ENCODE results near the gene TRIM37.

Gene TRIM37

DNA sequence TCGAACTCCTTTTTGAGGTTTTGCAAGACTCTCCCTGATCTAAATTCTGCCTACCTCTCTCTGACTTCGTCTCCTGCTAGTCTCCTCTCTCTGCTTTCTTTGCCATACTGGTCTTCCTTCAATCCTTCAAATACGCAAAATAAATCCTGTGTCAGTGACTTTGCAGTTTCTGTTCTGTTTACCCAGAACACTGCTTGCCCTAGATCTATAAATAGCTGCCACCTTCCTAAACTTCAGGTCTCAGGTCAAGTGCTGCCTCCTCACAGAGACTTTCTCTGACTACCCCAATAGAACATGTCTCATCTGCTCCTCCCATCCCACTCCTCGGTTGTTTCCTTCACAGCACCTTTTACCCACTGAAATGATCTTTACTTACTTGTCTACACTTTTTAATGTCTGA is 78.9 kb downstream of the TRIM37 start:
- DNase-seq = no peak

DNA sequence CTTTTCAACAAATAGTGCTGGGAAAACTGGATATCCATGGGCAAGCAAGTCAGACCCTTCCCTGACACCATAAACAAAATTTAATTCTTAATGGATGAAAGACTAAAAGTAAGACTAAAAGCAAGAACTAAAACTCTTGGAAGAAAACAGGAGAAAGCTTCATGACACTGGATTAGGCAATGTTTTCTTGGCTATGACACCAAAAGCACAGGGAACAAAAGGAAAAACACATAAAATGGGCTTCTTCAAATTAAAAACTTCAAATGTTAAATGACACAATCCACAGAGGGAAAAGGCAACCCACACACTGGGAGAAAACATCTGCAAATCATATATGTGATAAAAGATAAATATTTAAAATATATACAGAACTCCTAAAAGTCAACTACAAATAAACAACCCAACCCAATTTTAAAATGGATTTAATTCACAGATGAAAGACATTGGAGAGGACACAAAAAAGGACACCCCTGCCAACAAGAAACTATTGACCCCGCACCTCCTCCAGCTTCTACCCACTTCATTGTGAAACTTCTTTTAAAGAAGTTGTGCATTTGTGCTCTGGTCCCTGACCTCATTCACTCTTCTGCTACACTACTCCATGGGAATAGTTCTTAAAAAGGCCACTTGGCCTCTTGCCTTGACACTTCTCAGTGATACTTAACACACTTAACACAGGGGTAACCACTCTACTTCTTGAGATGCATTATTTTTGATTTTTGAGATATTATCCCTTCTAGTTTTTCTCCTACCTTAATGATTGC is 80.3 kb downstream of the TRIM37 start:
- DNase-seq = no peak

DNA sequence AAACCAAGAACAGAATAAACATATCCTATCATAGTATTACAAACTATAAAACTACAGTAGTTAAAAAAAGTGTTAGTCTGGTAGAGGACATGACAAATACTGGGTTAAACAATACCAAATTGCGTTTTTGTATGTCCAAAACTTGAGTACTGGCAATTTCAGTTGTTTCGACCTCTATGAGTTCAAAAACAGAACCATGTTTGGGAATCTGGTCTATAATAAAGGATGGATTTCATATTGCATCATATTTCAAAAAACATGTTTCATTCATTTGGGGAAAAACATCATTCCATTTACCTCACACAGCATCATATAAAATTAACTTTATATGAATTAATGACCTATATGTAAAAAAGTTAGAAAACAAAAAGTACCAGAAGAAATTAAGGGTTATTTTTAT is 81.8 kb downstream of the TRIM37 start:
- no peak for DNase-seq

DNA sequence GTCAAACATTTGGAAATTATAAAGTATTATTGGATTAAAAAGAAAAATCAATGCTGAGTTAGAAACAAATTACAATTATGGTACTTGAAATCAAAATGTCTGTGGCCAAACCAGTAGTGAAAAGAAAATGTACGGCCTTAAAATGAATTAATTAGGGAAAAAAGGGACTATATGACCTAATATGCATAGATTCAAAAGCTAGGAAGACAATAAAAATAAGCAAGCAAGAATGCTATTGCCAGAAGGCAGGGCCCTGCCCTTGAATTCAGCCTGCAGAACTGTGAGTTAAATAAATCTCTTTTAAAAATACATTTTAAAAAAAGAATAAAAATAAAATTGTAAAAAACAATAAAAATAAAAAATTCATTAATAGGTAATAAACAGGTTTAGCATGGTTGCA is 88.7 kb downstream of the TRIM37 start:
- no peak for DNase-seq

DNA sequence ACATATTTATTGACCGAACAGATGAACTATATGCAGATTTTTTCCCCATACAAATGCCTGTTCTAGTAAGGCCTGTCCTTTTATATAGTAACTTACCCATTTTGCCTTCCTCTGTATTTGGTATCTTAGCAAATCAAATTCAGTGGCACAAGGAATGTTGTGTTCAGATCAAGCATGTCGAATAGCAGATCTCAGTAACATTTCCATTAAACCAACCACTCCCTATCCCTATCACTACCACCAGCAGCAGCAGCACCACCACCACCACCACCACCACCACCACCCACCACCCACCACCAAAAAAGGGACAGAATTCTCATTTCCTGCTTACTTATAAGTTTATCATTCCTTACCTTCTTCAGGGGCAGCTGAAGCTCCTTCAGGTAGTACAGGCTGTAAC is 94.7 kb downstream of the TRIM37 start:
- no peak for DNase-seq

DNA sequence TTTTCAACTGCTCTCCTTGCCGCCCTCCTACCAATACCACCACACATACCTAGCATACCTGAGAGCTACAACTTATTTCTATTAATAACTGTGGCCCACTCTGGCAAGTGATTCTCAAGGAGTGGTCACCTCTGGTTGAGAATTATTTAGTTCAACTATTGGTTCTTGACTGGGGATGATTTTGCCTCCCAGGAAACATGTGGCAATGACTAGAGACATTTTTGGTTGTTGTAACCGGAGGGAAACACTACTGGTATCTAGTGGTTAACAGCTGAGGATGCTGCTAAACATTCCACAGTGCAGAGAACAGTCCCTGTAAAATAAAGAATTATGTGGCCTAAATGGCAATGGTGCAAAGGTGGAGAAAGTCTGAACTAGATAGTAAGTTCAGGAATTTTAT is 96.7 kb downstream of the TRIM37 start:
- no peak for DNase-seq

DNA sequence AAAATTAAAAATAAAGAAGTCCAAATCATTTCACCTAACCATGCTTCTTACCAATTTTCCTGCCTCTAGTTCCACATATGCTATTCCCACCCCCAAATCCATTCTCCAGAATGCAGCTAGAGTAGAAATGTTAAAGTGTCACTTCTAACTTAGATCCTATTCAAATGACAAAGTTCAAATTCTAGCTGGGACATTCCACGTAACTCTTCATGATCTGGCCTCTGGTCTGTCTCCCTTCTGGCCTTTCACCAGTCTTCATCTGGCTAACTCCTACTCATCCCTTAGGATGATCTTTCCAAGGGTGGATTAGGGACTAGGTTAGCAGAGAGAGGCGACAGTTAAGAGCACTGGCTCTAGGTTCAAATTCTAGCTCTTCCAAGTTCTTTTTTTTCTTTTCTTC is 97.9 kb downstream of the TRIM37 start:
- no peak for DNase-seq

DNA sequence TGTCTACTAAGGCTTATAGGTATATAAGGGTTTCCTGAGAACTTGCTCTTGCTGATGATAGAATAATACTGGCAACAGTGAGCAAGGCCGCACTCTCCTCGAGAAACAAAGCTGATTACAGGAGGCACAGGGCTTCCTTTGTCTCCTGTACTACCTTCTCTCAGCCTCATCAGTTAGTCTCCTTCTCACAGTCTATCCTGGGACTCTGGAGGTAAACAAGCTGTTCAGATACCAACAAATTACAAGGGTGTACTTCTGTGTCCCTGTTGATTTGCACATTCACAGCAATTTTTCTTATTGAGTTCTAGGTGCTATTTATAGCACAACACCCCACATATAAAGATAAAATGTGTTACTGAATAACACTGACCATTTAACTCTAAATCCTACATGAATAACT is 98.7 kb downstream of the TRIM37 start:
- DNase-seq = no peak

DNA sequence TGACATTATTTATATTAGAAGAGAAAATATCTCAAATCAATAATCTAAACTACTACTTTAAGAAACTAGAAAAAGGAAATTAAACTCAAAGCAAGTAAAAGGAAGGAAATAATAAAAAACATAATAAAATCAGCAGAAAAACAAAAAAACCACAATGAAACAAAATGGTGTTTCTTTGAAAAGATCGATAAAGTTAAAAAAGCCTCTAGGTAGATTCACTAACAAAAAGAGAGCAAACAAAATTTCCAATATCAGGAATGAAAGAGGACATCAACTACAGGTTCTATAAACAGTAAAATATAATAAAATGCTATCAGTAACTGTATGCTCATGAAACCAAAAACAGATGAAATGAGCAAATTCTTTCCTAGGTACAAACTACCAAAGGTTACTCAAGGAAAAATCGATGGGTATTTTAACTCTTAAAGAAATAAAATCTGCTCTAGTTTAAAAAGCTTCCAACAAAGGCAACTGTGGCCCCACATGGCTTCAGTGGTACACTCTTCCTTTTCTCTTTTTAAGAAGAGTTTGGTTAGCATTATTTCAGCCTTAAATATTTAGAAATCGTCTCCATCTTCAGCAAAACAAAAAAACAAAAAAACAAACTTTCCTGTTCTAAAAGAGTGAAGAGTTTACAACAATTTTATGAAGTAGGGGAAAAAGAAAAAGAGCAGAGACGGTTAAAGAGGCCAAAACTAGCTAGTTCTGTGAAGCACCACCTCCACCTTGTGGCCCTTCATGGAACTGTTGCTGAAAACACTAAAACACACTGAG is 102.2 kb downstream of the TRIM37 start:
- DNase-seq = peak; percentile 41 to 80 (median 53)

DNA sequence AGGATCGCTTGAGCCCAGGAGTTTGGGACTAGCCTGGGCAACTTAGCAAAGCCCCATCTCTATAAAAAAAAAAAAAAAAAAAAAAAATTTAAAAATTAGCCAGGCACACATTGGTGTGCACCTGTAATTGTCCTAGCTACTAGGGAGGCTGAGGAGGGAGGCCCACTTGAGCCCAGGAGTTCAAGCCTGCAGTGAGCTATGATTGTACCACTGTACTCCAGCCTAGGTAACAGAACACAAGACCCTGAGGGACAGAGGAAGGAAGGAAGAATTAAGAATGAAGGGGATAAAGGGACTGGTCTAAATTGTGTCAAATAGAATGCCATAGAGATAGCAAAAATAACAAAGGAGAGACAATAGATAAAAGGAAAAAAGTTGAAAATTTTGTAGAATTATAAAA is 102.8 kb downstream of the TRIM37 start:
- DNase-seq = no peak

DNA sequence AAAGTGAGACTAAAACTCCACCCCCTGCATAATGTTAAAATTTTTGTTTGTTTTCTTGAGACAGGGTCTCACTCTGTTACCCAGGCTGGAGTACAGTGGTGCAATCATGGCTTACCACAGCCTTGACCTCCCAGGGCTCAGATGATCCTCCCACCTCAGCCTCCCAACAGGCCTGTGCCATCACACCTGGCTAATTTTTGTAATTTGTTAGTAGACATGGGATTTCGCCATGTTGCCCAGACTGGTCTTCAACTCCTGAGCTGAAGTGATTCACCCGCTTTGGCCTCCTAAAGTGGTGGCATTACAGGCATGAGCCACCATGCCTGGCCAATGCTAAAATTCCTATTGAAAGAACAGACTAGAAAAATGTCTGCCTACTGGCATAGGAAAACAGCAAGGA is 103.8 kb downstream of the TRIM37 start:
- no peak for DNase-seq

DNA sequence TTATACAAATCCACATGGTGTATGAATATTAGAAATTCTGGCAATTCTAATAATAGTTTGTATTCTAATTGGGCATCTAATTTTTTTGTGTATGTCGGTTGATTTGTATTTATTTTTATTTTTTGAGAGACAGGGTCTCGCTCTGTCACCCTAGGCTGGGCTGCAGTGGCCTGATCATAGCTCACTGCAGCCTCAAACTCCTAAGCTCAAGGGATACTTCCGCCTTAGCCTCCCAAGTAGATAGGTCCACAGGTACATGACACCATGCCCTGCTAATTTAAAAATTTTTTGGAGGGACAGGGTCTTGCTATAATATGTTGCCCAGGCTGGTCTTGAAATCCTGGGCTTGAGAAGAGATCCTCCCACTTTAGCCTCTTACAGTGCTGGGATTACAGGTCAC is 104.6 kb downstream of the TRIM37 start:
- no peak for DNase-seq

DNA sequence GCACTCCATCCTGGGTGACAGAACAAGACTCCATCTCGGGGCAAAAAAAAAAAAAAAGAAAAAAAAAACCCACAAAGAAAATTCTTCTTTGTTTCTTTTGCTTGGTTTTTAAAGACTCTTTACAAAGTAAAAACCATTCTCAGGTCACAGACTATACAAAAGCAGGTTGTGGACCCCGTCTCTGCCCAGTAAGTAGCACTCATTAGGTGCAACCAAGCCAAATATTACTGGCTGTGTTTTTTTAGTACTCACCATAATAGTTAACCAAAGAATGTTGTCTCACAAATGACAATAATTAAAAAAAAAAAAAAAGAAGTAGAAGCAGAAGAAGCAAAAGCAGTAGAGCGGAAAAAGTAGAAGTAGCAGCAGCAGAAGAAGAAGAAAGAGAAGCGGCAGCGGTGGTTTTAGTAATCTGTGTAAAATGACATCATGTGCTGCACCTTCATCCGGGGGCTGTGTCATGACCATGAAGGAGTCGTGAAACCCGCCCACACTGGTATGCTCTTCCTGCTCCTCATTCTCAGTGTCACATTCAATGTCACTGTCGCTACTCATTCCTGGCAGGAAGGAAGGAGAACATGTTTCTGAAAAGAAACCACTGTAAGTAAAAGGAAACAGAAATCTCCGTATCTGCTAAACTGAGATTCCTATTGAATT is 105.4 kb downstream of the TRIM37 start:
- DNase-seq = no peak

DNA sequence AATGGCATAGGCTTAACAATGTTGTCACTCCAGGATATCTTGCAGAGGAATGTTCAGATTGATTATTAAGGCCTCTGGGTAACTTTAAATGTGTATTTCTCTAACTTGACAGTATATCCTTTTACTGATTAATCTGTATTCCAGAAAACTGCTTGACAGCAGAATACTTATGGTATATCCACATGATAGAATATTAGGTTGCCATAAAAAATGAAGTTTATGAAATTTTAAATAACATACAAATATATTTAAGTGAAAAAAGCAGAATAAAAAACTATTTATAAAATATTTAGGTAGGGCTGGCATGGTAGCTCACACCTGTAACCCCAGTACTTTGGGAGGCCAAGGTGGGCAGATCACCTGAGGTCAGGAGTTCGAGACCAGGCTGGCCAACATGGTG is 106.7 kb downstream of the TRIM37 start:
- no peak for DNase-seq

DNA sequence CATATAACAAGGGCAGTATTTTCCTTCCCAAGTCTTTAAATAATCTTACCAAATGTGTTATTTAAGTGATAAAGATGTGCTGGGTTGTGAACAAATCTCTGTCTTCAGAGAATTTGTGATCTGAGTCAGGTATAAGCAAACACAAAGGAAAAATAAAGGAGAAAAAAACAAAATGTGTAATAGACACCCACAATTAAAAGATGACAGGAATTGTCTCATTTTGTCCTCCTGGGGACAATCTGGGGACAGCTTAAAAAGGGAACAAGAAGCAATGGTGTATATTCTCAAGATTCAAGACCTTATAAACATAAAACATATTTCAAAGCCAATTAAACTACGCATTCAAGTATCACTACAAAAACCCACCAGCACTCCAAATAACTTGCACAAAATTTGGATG is 107.2 kb downstream of the TRIM37 start:
- no peak for DNase-seq

DNA sequence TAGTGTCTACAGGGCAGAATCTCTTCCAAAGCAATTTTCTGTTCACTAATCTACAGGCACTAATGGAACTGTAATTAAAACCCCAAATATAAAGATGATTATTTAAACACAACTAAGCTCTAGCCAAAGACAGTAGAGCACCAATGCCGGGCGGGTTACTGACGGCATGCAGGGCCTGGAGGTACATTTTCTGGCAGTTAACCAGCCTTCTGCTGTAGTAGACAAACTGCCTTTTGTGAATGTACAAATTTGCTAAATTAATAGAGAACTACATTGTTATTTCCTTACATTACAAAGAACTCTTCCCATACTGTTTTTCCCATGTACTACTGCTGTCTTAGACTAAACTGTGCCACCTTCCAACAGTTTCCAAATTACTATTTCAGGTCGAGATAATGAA is 107.8 kb downstream of the TRIM37 start:
- no peak for DNase-seq

DNA sequence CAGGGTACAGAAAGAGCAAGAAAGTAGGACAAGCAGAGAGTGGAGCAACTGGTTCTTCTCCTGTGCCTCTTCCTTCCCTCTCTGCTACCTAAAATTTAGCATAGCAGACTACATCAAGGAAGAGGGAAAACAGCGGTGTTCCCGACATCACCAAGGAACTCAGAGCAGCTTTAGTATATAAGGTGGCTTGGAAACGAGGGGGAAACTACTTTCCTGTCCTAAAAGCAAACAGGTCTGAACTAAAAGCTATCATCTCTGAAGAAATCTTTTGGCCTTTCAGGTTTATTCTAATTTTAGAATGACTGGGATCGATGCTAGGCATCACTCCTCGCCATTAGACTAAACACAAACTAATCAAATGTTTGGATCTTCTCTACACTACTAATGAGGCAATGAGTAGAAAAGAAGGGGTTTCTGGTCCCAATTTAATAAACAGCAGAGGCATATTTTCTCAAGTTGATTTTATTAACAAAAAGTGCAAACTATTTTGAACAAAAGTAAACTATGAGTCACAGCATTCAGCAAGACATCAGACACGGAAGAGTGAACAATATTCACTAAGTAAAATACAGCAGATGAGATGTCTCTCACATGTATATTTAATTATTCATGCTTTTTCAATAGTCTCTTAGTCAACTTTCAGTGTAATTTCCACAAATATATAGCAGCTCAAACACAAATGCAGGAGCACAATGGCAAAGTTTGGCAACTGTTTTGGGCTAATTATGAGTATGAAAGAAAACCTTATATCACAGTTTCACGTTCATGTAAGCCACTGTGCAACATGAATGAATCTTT is 108.7 kb downstream of the TRIM37 start:
- DNase-seq = no peak

DNA sequence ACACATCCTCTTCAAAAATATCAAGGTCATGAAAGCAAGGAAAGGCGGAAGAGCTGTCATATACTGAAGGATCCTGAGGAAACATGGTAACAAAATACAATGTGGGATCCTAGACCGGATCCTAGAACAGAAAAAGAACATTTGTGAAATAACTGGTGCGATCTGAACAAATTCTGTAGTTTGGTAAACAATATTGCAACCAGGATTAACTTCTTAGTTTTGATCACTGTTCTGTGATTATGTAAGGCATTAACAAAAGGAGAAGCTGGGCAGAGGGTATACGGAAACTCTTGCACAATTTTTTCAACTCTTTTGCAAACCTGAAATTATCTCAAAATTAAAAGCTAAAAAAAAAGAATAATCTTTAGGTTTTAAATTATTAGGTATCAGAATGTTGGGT is 109.7 kb downstream of the TRIM37 start:
- DNase-seq = no peak

DNA sequence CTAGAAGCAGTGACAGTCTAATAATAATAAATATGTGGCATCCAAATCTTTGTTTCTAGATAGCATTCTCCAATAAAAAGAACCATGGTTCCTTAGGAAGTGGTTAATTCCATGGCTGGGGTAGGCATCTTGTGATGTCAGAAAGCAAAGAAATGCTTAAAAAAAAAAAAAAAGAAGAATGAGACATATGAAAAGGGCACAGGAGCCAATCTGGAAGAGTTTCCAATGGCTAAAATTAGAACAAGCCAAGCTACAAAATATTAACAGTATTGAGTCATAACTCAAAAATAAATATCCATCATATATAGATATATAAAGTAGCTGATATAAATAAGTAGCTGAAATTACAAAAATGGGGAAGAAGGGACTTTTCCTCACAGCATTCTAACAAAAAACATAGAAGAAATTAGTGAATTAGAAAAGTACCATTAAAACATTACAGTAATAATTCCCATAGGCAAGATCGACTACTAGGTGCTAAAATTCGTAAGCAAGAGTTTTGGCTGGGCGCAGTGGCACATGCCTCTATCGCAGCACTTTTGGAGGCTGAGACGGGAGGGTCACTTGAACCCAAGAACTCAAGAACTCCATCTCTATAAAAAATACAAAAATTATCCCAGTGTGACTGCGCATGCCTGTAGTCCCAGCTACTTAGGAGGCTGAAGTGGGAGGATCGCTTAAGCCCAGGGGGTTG is 111.3 kb downstream of the TRIM37 start:
- no peak for DNase-seq

DNA sequence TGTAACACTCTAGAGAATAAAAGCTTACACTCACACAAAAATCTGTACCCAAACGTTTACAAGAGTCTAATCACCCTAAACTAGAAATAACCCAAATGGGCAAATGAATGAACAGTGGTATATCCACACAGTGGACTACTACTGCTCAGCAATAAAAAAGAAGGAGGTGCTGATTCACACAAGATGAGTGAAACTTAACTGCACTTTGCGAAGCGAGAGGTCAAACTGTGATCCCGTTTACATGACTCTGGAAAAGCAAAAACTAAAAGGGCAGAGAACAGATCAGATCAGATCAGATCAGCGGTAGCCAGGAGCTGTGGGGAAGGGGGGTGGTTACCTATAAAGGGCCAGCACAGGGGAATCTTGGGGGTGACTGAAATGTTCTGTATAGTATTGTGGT is 113.4 kb downstream of the TRIM37 start:
- DNase-seq = no peak

DNA sequence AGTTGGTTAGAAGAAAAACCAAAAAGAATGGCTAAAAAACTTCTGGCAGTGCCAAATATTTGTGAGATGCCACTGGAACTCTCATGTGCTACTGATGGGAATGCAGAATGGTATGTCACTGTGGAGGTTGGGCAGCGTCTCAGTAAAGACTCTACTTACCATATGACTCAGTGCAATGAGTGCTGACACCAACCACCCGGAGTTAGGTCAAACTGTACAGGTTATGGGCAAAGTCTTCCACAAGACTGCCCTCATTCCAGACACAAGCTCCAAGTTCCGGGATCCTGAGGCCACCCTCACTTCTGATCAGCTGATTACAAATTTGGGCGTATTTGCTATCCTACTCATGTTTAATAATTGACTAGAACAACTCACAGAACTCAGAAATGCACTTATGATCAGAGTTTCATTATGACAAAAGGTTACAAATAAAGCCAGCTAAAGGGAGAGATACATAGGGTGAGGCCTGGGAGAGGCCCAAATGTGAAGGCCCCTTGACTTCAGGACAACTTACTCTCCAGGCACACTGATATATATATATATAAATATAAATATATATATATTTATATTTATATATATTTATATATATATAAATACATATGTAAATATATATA is 114.9 kb downstream of the TRIM37 start:
- DNase-seq = no peak

DNA sequence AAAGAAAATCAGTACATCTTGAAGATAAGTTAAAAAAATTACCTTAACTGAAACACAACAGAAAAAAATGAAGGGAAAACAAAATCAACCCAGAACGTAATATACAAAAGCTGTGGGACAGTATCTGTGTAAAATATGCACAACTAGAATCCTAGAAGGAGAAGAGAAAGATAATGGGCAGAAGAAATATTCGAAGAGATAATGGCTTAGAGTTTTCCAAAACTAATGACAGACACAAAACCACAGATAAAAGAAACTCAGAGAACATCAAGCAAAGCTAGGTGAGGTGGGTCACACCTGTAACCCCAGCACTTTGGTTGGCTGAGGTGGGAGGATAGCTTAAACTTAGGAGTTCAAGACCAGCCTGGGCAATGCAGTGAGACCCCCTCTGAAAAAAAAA is 117.1 kb downstream of the TRIM37 start:
- no peak for DNase-seq
